ENCODE measurements around the gene RPL35. TPM values are rescaled to one million over a fixed set of nuclear protein-coding genes. Genes with fewer than 3 reads are reported as not detected.

Gene RPL35
- total and polyA plus RNA-seq, 10 of the 15 experiments (the other 5 are each of a cell fraction or from before 2014, with no cell fraction given), result 2,572 to 6,300 (median 3,864) TPM

- peak; percentile 63 for ATAC-seq
- H3K4me3 ChIP-seq, result no peak overlapping the region
- H3K4me1 ChIP-seq (ENCODE audit: control insufficient read depth, insufficient read depth, low read length), result no peaks in the 10 kb centered on the region
- TF ChIP-seq IKZF2 (IDR thresholded peaks at IDR 0.05) (no peak), CTCF (IDR thresholded peaks at IDR 0.05 in 2 of 3, conservative IDR thresholded peaks at IDR 0.05 in 1 of 3; ENCODE audit: control insufficient read depth in 2 of 3, extremely low read depth in 1 of 3, insufficient read depth in 1 of 3, low read depth in 3 of 3, low read length in 3 of 3) (peak; percentile 29 to 49 (median 43); a peak in 5 of 6 replicates)
- TF ChIP-seq, protein P1, sequence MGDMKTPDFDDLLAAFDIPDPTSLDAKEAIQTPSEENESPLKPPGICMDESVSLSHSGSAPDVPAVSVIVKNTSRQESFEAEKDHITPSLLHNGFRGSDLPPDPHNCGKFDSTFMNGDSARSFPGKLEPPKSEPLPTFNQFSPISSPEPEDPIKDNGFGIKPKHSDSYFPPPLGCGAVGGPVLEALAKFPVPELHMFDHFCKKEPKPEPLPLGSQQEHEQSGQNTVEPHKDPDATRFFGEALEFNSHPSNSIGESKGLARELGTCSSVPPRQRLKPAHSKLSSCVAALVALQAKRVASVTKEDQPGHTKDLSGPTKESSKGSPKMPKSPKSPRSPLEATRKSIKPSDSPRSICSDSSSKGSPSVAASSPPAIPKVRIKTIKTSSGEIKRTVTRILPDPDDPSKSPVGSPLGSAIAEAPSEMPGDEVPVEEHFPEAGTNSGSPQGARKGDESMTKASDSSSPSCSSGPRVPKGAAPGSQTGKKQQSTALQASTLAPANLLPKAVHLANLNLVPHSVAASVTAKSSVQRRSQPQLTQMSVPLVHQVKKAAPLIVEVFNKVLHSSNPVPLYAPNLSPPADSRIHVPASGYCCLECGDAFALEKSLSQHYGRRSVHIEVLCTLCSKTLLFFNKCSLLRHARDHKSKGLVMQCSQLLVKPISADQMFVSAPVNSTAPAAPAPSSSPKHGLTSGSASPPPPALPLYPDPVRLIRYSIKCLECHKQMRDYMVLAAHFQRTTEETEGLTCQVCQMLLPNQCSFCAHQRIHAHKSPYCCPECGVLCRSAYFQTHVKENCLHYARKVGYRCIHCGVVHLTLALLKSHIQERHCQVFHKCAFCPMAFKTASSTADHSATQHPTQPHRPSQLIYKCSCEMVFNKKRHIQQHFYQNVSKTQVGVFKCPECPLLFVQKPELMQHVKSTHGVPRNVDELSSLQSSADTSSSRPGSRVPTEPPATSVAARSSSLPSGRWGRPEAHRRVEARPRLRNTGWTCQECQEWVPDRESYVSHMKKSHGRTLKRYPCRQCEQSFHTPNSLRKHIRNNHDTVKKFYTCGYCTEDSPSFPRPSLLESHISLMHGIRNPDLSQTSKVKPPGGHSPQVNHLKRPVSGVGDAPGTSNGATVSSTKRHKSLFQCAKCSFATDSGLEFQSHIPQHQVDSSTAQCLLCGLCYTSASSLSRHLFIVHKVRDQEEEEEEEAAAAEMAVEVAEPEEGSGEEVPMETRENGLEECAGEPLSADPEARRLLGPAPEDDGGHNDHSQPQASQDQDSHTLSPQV (IDR thresholded peaks at IDR 0.05), result no peak
- WGBS (ENCODE audit: insufficient coverage, insufficient replicate concordance, low lambda C conversion rate, missing lambda C conversion rate), result 62% methylated on average over 18 of the region's 18 CpGs
- in situ Hi-C loops (cut with MboI), result no loop called here
- H3K9ac ChIP-seq (ENCODE audit: control insufficient read depth, insufficient read depth, low read length), result no peak overlapping the region
- ChIA-PET POLR2A (interaction anchor here (0.6 to 0.9 kb wide), 2 partner anchors 61 to 301 kb away, joined by 5 to 6 read pairs; no protein-coding TSS in a partner anchor), CTCF (interaction anchor here (0.7 to 26.5 kb wide), 15 partner anchors 8 to 223 kb away, joined by 3 to 575 read pairs (median 4); partner anchors contain the start of genes NR6A1, OLFML2A and WDR38), SMC1A (ENCODE audit: uncharacterized antibody, unreplicated experiment) (interaction anchor here (1.2 kb wide), 1 partner anchor 13 kb away, joined by 5 read pairs; the partner anchor contains the start of gene WDR38), RAD21 (ENCODE audit: unreplicated experiment) (interaction anchor here (0.5 to 1.8 kb wide), 4 partner anchors 10 to 536 kb away, joined by 3 to 5 read pairs (median 3); partner anchors contain the start of gene WDR38)
- no peaks in the 10 kb centered on the region for H3K9me3 ChIP-seq (replicated peaks; ENCODE audit: control insufficient read depth, insufficient read depth, low read length)
- intact Hi-C loops (cut with micrococcal nuclease; ENCODE audit: unreplicated experiment), result no loop called here
- H3K36me3 ChIP-seq (ENCODE audit: control insufficient read depth in 2 of 2, insufficient read depth in 2 of 2, low read length in 1 of 2), result no peaks in the 10 kb centered on the region
- H3K4me2 ChIP-seq (ENCODE audit: control insufficient read depth, insufficient read depth), result no peak overlapping the region
- BruUV-seq (replicated peaks), result no TSS peak
- H4K20me1 ChIP-seq (ENCODE audit: control insufficient read depth, insufficient read depth), result no peaks in the 10 kb centered on the region
- no peak for DNase-seq (ENCODE audit: low read depth, low spot score)
- H2AFZ ChIP-seq (ENCODE audit: control insufficient read depth, low read depth, low read length), result no peak overlapping the region
- H3K27ac ChIP-seq (ENCODE audit: control insufficient read depth, insufficient read depth), result no peak overlapping the region
- H3K79me2 ChIP-seq (ENCODE audit: control insufficient read depth, insufficient read depth, low read length), result no peaks in the 10 kb centered on the region
- FAIRE-seq, result peak; percentile 61
- H3K27me3 ChIP-seq (replicated peaks in 1 of 2; ENCODE audit: control insufficient read depth in 2 of 2, insufficient read depth in 2 of 2, low read length in 1 of 2), result no peaks in the 10 kb centered on the region
Measured at GRCh38 chr9:124840300-124840833, 21.4 kb downstream of the RPL35 start.

Data from GM12878 (cell line).